ENCODE data around the gene MTHFR. TPM values are rescaled to one million over a fixed set of nuclear protein-coding genes. Genes with fewer than 3 reads are reported as not detected.
A peak's percentile ranks its signal among the peaks of the same experiment; 100 is the strongest.

The MTHFR gene
- total RNA-seq, 1 experiment from 2014 or later = 22.6 TPM

- Mint-ChIP-seq H3K36me3 (peaks cover 14% of the 10 kb centered on the region), H3K4me3 (no peak overlapping the region), H3K27ac (no peak overlapping the region), H3K4me1 (peaks cover 28% of the 10 kb centered on the region), H3K27me3 (ENCODE audit: low read depth) (no peaks in the 10 kb centered on the region), H3K9me3 (no peaks in the 10 kb centered on the region)
- TF ChIP-seq ATF1 (CRISPR knock-in tag; IDR thresholded peaks at IDR 0.05) (no peak), FOXK1 (CRISPR knock-in tag; IDR thresholded peaks at IDR 0.05) (no peak), ZNF671 (CRISPR knock-in tag; IDR thresholded peaks at IDR 0.05) (no peak), ESRRA (CRISPR knock-in tag; IDR thresholded peaks at IDR 0.05; ENCODE audit: borderline replicate concordance) (no peak), E2F4 (CRISPR knock-in tag; IDR thresholded peaks at IDR 0.05; ENCODE audit: borderline replicate concordance, low read depth) (no peak), ZNF512 (CRISPR knock-in tag; IDR thresholded peaks at IDR 0.05; ENCODE audit: borderline replicate concordance) (peak; percentile 32; the same call in 1 of the 2 replicates), AR (CRISPR knock-in tag; IDR thresholded peaks at IDR 0.05) (no peak), CREB1 (CRISPR knock-in tag; IDR thresholded peaks at IDR 0.05) (no peak)
- DNase-seq (ENCODE audit: low spot score) (no peak), ATAC-seq (0 out of 2 replicates have a peak, but pooled peaks have one; percentile 33)
- ChIA-PET POLR2A (no interaction called here), CTCF (interaction anchor here (0.6 to 2.6 kb wide), 12 partner anchors 17 to 261 kb away, joined by 3 to 10 read pairs (median 5); partner anchors contain the start of genes DRAXIN and FBXO6)
These were observed 63.7 kb downstream of the MTHFR start for GRCh38 chr1:11741919-11742558.

- peaks cover 9% of the 10 kb centered on the region for H3K36me3 Mint-ChIP-seq
- no peak overlapping the region for H3K4me3 Mint-ChIP-seq
- TF ChIP-seq CREB1 (CRISPR knock-in tag; IDR thresholded peaks at IDR 0.05) (no peak), IRF1 (CRISPR knock-in tag; IDR thresholded peaks at IDR 0.05) (no peak)
- H3K9me3 Mint-ChIP-seq = no peaks in the 10 kb centered on the region
- no peak overlapping the region for H3K27ac Mint-ChIP-seq
- H3K4me1 Mint-ChIP-seq = peaks cover 28% of the 10 kb centered on the region
- H3K27me3 Mint-ChIP-seq (ENCODE audit: low read depth) = no peaks in the 10 kb centered on the region
- DNase-seq (ENCODE audit: low spot score) (no peak), ATAC-seq (no peak)
- POLR2A ChIA-PET = no interaction called here
- CTCF ChIA-PET = interaction anchor here (0.6 to 2.6 kb wide), 13 partner anchors 17 to 261 kb away, joined by 3 to 10 read pairs (median 5); partner anchors contain the start of genes DRAXIN and FBXO6
These were observed 64.3 kb downstream of the MTHFR start for GRCh38 chr1:11741482-11741881.

- no peaks in the 10 kb centered on the region; the same call in 1 of the 2 replicates for H3K36me3 Mint-ChIP-seq
- no peak for ATAC-seq
- ChIA-PET POLR2A (no interaction called here), CTCF (interaction anchor here (1.1 to 2.6 kb wide), 4 partner anchors 29 to 95 kb away, joined by 3 to 10 read pairs (median 4); partner anchors contain the start of gene FBXO6)
- no peak for DNase-seq (ENCODE audit: low spot score)
- H3K27me3 Mint-ChIP-seq (ENCODE audit: low read depth) = no peaks in the 10 kb centered on the region
- peaks cover 30% of the 10 kb centered on the region for H3K4me1 Mint-ChIP-seq
- H3K4me3 Mint-ChIP-seq = no peak overlapping the region
- H3K9me3 Mint-ChIP-seq = no peaks in the 10 kb centered on the region
- TF ChIP-seq JUN (CRISPR knock-in tag; IDR thresholded peaks at IDR 0.05) = no peak
- TF ChIP-seq NFATC4 (CRISPR knock-in tag; IDR thresholded peaks at IDR 0.05) = no peak
- TF ChIP-seq NR1H2 (CRISPR knock-in tag; IDR thresholded peaks at IDR 0.05) = no peak
- no peak for TF ChIP-seq TP53 (CRISPR knock-in tag; IDR thresholded peaks at IDR 0.05)
- TF ChIP-seq ESRRA (CRISPR knock-in tag; IDR thresholded peaks at IDR 0.05; ENCODE audit: borderline replicate concordance) = no peak
- TF ChIP-seq ZNF317 (CRISPR knock-in tag; IDR thresholded peaks at IDR 0.05; ENCODE audit: borderline replicate concordance, low read depth) = no peak
- no peak for TF ChIP-seq E2F1 (CRISPR knock-in tag; IDR thresholded peaks at IDR 0.05)
- TF ChIP-seq TEAD1 (CRISPR knock-in tag; IDR thresholded peaks at IDR 0.05) = no peak
- TF ChIP-seq ZNF416 (CRISPR knock-in tag; IDR thresholded peaks at IDR 0.05) = no peak
- TF ChIP-seq ZNF423 (CRISPR knock-in tag; IDR thresholded peaks at IDR 0.05) = no peak
- no peak for TF ChIP-seq FOXJ3 (CRISPR knock-in tag; IDR thresholded peaks at IDR 0.05; ENCODE audit: borderline replicate concordance)
- no peak for TF ChIP-seq CREM (CRISPR knock-in tag; IDR thresholded peaks at IDR 0.05)
- 0 out of 2 replicates have a peak overlapping the region, but pooled peaks have one; percentile 20 for H3K27ac Mint-ChIP-seq
These were observed 65.2 kb downstream of the MTHFR start for GRCh38 chr1:11740258-11741192.

Data from WTC11 (cell line).